Liver (tissue), 9 donors: ENCODE results near the gene LPAR4. TPM values are rescaled to one million over a fixed set of nuclear protein-coding genes. Genes with fewer than 3 reads are reported as not detected.

Experiments
- DNase-seq: peaks from one replicate; pipeline ENCODE4 v3.0.0-alpha.2; 2017; ENCODE audit warnings: low spot score
- H3K27ac ChIP-seq, 2 donors: one replicate each; pipeline ENCODE4 v1.7.0; 2013; ENCODE audit warnings: inconsistent platforms in 2 of 2, low read length in 2 of 2, control low read depth in 1 of 2, low read depth in 1 of 2, mild to moderate bottlenecking in 1 of 2
- H3K27me3 ChIP-seq, 4 donors: one replicate each; pipeline versions ENCODE4 v1.6.1 to v1.7.0; 2013; ENCODE audit warnings: low read length in 3 of 4, inconsistent platforms in 1 of 4, mild to moderate bottlenecking in 1 of 4, moderate library complexity in 1 of 4; ENCODE audit not compliant: control insufficient read depth in 4 of 4, insufficient read depth in 4 of 4
- H3K36me3 ChIP-seq, 4 donors: one replicate each; pipeline versions ENCODE4 v1.6.1 to v1.7.0; 2013; ENCODE audit warnings: low read length in 3 of 4, mild to moderate bottlenecking in 3 of 4, low read depth in 1 of 4, moderate library complexity in 1 of 4; ENCODE audit not compliant: control insufficient read depth in 4 of 4, insufficient read depth in 3 of 4
- H3K4me1 ChIP-seq, 4 donors: one replicate each; pipeline versions ENCODE4 v1.6.1 to v1.7.0; 2013; ENCODE audit warnings: low read length in 3 of 4, mild to moderate bottlenecking in 3 of 4, moderate library complexity in 1 of 4; ENCODE audit not compliant: control insufficient read depth in 4 of 4, insufficient read depth in 4 of 4
- H3K4me3 ChIP-seq, 3 donors: one replicate each; pipeline versions ENCODE4 v1.6.1 to v1.7.0; 2013; ENCODE audit warnings: low read length in 3 of 3, control low read depth in 1 of 3, low read depth in 1 of 3, mild to moderate bottlenecking in 1 of 3
- H3K9ac ChIP-seq, 2 donors: one replicate each; pipeline ENCODE4 v1.7.0; 2013; ENCODE audit warnings: low read length in 2 of 2, mild to moderate bottlenecking in 2 of 2, moderate library complexity in 2 of 2, control low read depth in 1 of 2, low read depth in 1 of 2
- H3K9me3 ChIP-seq, 4 donors: one replicate each; pipeline versions ENCODE4 v1.6.1 to v1.7.0; 2013; ENCODE audit warnings: low read length in 3 of 4; ENCODE audit not compliant: control insufficient read depth in 4 of 4
- ATF3 ChIP-seq: IDR thresholded peaks from 2 replicates; pipeline ENCODE4 v1.6.1; 2016; ENCODE audit warnings: antibody characterized with exemption
- EGR1 ChIP-seq, 2 donors: IDR thresholded peaks; 2 replicates each; pipeline ENCODE4 v1.6.1; 2016 to 2018; ENCODE audit warnings: antibody characterized with exemption in 2 of 2, low read depth in 2 of 2
- FOXA1 ChIP-seq: IDR thresholded peaks from 2 replicates; pipeline ENCODE4 v1.6.1; 2016; ENCODE audit warnings: antibody characterized with exemption
- FOXA2 ChIP-seq: IDR thresholded peaks from 2 replicates; pipeline ENCODE4 v1.6.1; 2016; ENCODE audit warnings: antibody characterized with exemption
- GABPA ChIP-seq, 2 donors: IDR thresholded peaks in 1 of 2; conservative IDR thresholded peaks in 1 of 2; 2 replicates each; pipeline ENCODE4 v1.6.1; 2016; ENCODE audit warnings: antibody characterized with exemption in 2 of 2, mild to moderate bottlenecking in 1 of 2, moderate library complexity in 1 of 2
- HNF4A ChIP-seq, 2 donors: conservative IDR thresholded peaks; 2 replicates each; pipeline ENCODE4 v1.6.1; 2016; ENCODE audit warnings: antibody characterized with exemption in 2 of 2, mild to moderate bottlenecking in 2 of 2
- HNF4G ChIP-seq: IDR thresholded peaks from 2 replicates; pipeline ENCODE4 v1.6.1; 2016; ENCODE audit warnings: antibody characterized with exemption
- JUND ChIP-seq, 2 donors: IDR thresholded peaks; 2 replicates each; pipeline ENCODE4 v1.6.1; 2016; ENCODE audit warnings: antibody characterized with exemption in 2 of 2
- NR2F2 ChIP-seq: IDR thresholded peaks from 2 replicates; pipeline ENCODE4 v1.6.1; 2016; ENCODE audit warnings: antibody characterized with exemption
- RAD21 ChIP-seq, 2 donors: IDR thresholded peaks; 2 replicates each; pipeline ENCODE4 v1.6.1; 2016; ENCODE audit warnings: antibody characterized with exemption in 2 of 2, mild to moderate bottlenecking in 2 of 2
- RXRA ChIP-seq, 2 donors: IDR thresholded peaks; 2 replicates each; pipeline ENCODE4 v1.6.1; 2017 to 2018; ENCODE audit warnings: antibody characterized with exemption in 2 of 2, mild to moderate bottlenecking in 1 of 2
- SP1 ChIP-seq: IDR thresholded peaks from 2 replicates; pipeline ENCODE4 v1.6.1; 2018; ENCODE audit warnings: antibody characterized with exemption, mild to moderate bottlenecking
- TAF1 ChIP-seq: conservative IDR thresholded peaks from 2 replicates; pipeline ENCODE4 v1.6.1; 2016; ENCODE audit warnings: antibody characterized with exemption, mild to moderate bottlenecking
- YY1 ChIP-seq: IDR thresholded peaks from 2 replicates; pipeline ENCODE4 v1.6.1; 2016; ENCODE audit warnings: antibody characterized with exemption, mild to moderate bottlenecking
- WGBS: extraction: QIAGEN DNeasy Blood & Tissue Kit; methylation state at CpG from one replicate; pipeline ENCODE4 v1.1.7; 2013; 5-methylcytosine and 5-hydroxymethylcytosine counted together
- polyA plus RNA-seq, 2 donors: library from polyadenylated mRNA; stranded (reverse) in 1 of 2; unstranded in 1 of 2; fragments of 200-250 nt in 1 of 2; fragments of >200 nt in 1 of 2; fragmentation: Nextera tagmentation in 1 of 2; extraction: Ambion mirVana in 1 of 2; gene quantifications; one replicate each; pipeline versions ENCODE4 v1.2.1 to v1.2.3, GENCODE V29; 2013 to 2015
- total RNA-seq, 2 donors: library from RNA; depleted of rRNA; stranded (reverse); fragments of >200 nt; gene quantifications; one replicate each; pipeline ENCODE4 v1.2.3, GENCODE V29; 2014
- TF ChIP-seq, protein P1 (sequence below): fragments of 150-350 bp; IDR thresholded peaks from 2 replicates; pipeline ENCODE4 v1.5.1; 2017; ENCODE audit warnings: improper control_type of control experiment, low read depth, low read length; ENCODE audit not compliant: missing input control
- TF ChIP-seq, protein P2 (sequence below): IDR thresholded peaks from 2 replicates; pipeline ENCODE4 v1.6.1; 2016; ENCODE audit warnings: antibody characterized with exemption
- TF ChIP-seq, protein P3 (sequence below): IDR thresholded peaks from 2 replicates; pipeline ENCODE4 v1.6.1; 2016; ENCODE audit warnings: antibody characterized with exemption
- donor health status: healthy.
- donor health status: healthy.
- donor health status: healthy.
- donor health status: healthy.
- donor health status: healthy.

The LPAR4 gene
- total and polyA plus RNA-seq, 4 donors, result 0.33 TPM; not detected in 3

DNA sequence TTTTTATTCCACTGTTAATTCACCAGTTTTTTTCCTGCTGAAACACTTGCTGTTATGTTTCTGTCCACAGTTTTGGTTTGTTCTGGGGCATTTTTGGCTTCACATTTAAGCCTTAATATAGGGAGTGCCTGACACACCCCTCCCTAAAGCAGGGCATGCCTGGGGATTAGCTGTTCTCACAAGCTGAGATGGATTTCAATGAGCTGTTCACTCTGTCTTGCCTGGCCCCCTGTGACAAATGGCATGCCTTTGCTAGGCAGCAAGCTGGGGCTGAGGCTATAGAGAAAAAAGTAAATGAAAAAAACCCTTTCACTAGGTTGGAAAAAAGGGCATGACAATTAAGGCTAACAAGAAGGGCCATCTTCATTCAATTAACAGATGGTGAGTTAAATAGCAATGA lies 22.4 kb downstream of the LPAR4 start (continued):
- TF ChIP-seq JUND (IDR thresholded peaks at IDR 0.05) (no peak), HNF4G (no peak), HNF4A (conservative IDR thresholded peaks at IDR 0.05) (no peak)

- H3K9ac ChIP-seq, result no peak overlapping the region
- TF ChIP-seq ATF3 (no peak), FOXA1 (no peak), NR2F2 (no peak), YY1 (no peak), JUND (IDR thresholded peaks at IDR 0.05) (no peak), TAF1 (no peak), SP1 (no peak)
- TF ChIP-seq, protein P1, sequence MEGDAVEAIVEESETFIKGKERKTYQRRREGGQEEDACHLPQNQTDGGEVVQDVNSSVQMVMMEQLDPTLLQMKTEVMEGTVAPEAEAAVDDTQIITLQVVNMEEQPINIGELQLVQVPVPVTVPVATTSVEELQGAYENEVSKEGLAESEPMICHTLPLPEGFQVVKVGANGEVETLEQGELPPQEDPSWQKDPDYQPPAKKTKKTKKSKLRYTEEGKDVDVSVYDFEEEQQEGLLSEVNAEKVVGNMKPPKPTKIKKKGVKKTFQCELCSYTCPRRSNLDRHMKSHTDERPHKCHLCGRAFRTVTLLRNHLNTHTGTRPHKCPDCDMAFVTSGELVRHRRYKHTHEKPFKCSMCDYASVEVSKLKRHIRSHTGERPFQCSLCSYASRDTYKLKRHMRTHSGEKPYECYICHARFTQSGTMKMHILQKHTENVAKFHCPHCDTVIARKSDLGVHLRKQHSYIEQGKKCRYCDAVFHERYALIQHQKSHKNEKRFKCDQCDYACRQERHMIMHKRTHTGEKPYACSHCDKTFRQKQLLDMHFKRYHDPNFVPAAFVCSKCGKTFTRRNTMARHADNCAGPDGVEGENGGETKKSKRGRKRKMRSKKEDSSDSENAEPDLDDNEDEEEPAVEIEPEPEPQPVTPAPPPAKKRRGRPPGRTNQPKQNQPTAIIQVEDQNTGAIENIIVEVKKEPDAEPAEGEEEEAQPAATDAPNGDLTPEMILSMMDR, result no peak
- TF ChIP-seq, protein P2, sequence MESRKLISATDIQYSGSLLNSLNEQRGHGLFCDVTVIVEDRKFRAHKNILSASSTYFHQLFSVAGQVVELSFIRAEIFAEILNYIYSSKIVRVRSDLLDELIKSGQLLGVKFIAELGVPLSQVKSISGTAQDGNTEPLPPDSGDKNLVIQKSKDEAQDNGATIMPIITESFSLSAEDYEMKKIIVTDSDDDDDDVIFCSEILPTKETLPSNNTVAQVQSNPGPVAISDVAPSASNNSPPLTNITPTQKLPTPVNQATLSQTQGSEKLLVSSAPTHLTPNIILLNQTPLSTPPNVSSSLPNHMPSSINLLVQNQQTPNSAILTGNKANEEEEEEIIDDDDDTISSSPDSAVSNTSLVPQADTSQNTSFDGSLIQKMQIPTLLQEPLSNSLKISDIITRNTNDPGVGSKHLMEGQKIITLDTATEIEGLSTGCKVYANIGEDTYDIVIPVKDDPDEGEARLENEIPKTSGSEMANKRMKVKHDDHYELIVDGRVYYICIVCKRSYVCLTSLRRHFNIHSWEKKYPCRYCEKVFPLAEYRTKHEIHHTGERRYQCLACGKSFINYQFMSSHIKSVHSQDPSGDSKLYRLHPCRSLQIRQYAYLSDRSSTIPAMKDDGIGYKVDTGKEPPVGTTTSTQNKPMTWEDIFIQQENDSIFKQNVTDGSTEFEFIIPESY, result no peak
- TF ChIP-seq, protein P3, sequence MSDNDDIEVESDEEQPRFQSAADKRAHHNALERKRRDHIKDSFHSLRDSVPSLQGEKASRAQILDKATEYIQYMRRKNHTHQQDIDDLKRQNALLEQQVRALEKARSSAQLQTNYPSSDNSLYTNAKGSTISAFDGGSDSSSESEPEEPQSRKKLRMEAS, result no peak
- no peak overlapping the region for H3K27ac ChIP-seq
- no peak for DNase-seq
- H3K36me3 ChIP-seq, result no peaks in the 10 kb centered on the region
- no peak overlapping the region for H3K4me3 ChIP-seq
- no peaks in the 10 kb centered on the region for H3K9me3 ChIP-seq
- H3K27me3 ChIP-seq, result peaks cover 0 to 4% (median 0%) of the 10 kb centered on the region in 4 donors
- WGBS, result 56% methylated on average over 1 of the region's 1 CpG
- H3K4me1 ChIP-seq, result no peaks in the 10 kb centered on the region
Measured at GRCh38 chrX:78796916-78797315, 49.4 kb downstream of the LPAR4 start.

DNA sequence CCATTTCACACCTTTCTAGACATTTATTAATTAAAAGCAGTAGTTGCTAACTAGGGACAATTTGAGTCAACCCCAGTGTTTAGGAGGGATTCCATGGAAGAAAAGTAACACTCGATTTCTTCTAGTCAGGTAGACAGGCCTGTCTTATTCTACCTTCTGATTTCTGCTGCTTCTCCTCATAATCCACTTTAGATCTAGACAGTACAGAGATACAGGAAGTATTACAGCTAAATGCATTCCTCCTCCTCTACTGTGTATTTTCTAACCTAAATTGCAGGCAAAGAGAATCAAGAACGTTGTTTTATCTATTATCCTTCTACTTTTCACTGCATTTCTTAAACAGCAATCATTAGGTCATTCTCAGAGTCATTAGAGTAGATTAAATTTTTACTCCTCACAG lies 52.6 kb downstream of the LPAR4 start:
- Histone ChIP-seq H3K9ac (no peak overlapping the region), H3K4me1 (no peaks in the 10 kb centered on the region), H3K36me3 (no peaks in the 10 kb centered on the region), H3K27me3 (peaks cover 0 to 4% (median 0%) of the 10 kb centered on the region in 4 donors), H3K27ac (no peak overlapping the region), H3K9me3 (no peaks in the 10 kb centered on the region), H3K4me3 (no peak overlapping the region)
- 53% methylated on average over 2 of the region's 2 CpGs for WGBS
- no peak for DNase-seq
- TF ChIP-seq GABPA (IDR thresholded peaks at IDR 0.05 in 1 of 2, conservative IDR thresholded peaks at IDR 0.05 in 1 of 2) (no peak), RAD21 (IDR thresholded peaks at IDR 0.05) (no peak), EGR1 (IDR thresholded peaks at IDR 0.05; ENCODE audit: low read depth in 2 of 2) (no peak), NR2F2 (no peak), HNF4A (conservative IDR thresholded peaks at IDR 0.05) (no peak), FOXA2 (no peak), ATF3 (no peak), RXRA (IDR thresholded peaks at IDR 0.05) (no peak), SP1 (no peak), JUND (IDR thresholded peaks at IDR 0.05) (no peak), YY1 (no peak), TAF1 (no peak), HNF4G (no peak)
- TF ChIP-seq, protein P2, result no peak
- TF ChIP-seq, protein P1, result no peak
- TF ChIP-seq, protein P3, result no peak
